ENCODE data around the gene ABHD14A.

ABHD14A gene

GRCh38 chr3:51941798-51942602, 32.9 kb upstream of the ABHD14A start, which contains the start of the genes PARP3 and RRP9:
Gene PARP3, plus strand, starts transcription at chr3:51942363. Its CDS starts 993 bp downstream, at chr3:51943356.
Gene RRP9, minus strand, starts transcription at chr3:51941904. Its CDS starts 37 bp downstream, at chr3:51941867.
- peak; percentile 100 for DNase-seq

DNA sequence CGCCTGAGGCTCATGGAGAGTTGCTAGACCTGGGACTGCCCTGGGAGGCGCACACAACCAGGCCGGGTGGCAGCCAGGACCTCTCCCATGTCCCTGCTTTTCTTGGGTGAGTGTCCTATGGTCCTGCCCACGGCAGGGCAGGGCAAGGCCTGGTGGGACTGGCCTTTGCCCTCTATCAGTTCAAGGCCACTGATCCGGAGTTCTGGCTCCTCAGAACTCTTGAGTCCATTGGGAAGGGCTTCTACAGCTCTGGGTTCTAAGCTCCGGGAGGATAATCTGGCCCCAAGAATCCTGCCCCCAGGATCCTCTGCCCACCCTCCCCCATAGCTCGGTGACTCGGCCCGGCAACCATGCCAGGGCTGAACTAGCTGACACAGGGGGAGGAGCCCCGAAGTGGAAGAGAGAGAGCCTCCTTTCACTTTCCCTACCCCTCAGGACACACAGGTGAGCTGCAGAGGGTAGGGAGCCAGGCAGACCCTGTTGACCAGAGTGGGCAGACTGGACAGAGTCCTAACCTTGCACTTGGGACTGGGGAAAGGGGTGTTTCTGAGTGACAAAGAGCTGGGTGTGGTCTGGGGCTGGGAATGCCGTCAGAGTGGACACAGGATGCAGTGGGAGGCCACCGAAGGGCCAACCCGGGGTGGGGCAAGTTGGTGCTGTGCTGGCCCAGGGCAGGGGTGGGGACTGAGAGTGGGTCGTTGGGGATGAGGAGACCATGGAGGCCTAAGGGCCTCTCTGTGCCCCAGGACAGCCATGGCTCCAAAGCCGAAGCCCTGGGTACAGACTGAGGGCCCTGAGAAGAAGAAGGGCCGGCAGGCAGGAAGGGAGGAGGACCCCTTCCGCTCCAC, 32.0 kb upstream of the ABHD14A start:
- DNase-seq = peak; percentile 31 to 37

DNA sequence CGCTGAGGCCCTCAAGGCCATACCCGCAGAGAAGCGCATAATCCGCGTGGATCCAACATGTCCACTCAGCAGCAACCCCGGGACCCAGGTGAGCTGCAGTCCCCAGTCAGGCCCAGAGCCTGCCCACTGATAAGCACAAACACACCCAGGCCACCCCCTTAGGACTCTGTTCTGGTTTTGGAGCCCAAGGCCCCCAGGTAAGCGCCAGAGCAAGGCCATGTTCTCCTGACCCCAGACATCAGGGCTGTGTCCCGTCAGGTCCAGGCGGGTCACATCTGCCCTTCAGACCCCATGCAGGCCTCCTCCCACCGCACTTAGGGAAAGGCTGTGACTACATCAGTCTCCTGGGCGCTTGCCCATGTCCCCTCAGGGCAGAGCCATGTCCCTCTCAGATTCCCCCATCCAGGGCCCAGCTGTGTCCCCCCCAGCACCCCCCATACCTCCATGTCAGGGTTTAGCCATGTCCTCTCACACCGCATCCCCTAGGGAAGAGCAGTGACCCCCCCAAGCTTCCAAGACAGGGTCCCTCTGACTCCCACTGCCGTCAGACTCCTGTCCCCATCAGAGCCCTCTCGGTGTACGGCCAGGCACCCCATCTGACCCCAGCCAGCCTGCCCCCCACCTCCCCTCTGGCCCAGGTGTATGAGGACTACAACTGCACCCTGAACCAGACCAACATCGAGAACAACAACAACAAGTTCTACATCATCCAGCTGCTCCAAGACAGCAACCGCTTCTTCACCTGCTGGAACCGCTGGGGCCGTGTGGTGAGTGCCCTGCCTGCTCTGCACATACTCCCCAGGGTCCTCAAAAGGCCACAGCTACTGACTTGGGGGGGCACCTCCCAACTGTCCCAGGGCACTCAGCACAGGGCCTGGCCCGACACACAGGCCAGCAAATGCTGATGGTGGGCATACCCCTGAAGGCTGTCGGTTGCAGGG, 31.1 kb upstream of the ABHD14A start:
- DNase-seq = no peak

GRCh38 chr3:51944451-51945021, 30.3 kb upstream of the ABHD14A start:
- DNase-seq = no peak

GRCh38 chr3:51945031-51945840, 29.6 kb upstream of the ABHD14A start:
- no peak for DNase-seq

GRCh38 chr3:51945926-51946705, 28.7 kb upstream of the ABHD14A start:
- DNase-seq = no peak

GRCh38 chr3:51946796-51947195, 28.1 kb upstream of the ABHD14A start:
- no peak for DNase-seq

- no peak for DNase-seq
Measured at GRCh38 chr3:51947215-51947900, 27.5 kb upstream of the ABHD14A start.

DNA sequence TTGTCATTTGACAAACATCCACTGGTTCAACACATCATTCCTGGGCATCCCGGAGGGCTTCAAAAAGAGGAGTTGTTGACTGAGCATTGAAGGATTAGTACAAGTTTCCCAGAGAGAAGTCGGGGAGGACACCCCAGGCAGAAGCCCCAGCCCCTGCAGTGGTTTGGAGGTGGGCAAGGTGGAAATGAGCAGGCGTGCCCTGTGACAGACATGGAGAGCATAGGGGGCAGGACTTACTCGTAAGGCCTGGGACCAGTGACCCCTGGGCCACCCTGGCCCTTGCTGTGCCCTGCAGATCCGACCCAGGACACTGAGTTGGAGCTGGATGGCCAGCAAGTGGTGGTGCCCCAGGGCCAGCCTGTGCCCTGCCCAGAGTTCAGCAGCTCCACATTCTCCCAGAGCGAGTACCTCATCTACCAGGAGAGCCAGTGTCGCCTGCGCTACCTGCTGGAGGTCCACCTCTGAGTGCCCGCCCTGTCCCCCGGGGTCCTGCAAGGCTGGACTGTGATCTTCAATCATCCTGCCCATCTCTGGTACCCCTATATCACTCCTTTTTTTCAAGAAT, 26.8 kb upstream of the ABHD14A start:
- no peak for DNase-seq

DNA sequence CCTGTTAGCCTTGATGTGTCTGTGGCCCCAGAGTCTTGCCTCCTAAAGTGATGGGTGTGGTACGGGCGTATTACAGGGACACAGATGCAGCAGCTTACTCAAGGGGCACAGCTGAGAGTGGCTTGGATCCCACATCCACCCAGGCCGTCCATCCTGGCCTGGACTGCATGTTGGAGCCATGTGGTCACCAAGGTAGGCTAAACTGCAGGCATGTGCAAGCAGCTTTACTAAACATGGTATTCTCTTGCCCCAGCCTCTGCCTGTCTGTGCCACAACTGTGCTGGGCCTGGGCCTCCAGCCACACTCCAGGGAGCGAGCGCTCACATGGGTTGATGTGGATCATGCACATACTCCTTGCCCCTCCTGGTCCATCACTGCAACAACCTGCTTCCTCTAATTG, 25.7 kb upstream of the ABHD14A start:
- no peak for DNase-seq

GRCh38 chr3:51950899-51951298, 24.0 kb upstream of the ABHD14A start:
- DNase-seq = no peak

- DNase-seq = peak; percentile 78 to 80
Measured at GRCh38 chr3:51953445-51953844, 21.4 kb upstream of the ABHD14A start.

DNA sequence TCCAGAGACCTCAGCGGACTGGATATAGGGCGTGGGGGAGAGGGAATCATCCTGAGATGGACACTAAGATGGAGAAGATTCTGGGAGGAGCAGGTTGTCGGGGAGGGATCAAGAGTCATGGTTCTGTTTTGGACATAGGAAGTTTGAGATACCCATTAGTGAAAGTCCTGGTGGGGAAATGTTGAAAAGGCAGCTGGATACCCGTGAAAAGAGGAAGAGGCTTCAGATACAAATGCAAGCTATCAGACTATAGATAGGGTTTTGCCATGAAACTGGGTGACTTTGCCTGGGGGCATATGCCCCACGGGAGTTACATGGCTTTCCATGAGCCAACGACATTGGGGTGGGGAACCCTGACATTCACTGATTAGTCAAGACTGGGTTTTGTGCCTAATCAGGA, 20.8 kb upstream of the ABHD14A start:
- DNase-seq = peak; percentile 82 to 86

DNA sequence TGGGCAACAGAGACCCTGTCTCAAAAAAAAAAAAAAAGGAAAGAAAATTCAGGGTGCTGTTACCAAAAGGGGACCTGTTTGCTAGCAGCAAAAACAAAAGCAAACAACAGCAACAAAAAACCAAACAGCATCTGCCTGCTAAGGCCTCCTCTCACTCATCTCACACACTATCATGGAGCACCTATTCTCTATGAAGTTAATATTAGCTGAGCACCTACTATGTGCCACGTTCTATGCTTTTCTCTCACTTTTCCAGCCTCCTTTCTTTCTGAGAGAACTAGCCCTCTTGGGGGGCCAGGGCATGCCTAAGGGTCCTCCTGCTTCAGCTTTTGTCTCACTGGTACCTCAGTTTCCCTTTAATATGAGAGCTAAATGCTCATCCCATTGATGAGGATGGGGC, 20.2 kb upstream of the ABHD14A start:
- no peak for DNase-seq

GRCh38 chr3:51955175-51955892, 19.5 kb upstream of the ABHD14A start, which contains the start of gene GPR62:
Gene GPR62, plus strand, starts transcription at chr3:51955381. Its CDS starts 272 bp downstream, at chr3:51955653.
- DNase-seq = no peak

DNA sequence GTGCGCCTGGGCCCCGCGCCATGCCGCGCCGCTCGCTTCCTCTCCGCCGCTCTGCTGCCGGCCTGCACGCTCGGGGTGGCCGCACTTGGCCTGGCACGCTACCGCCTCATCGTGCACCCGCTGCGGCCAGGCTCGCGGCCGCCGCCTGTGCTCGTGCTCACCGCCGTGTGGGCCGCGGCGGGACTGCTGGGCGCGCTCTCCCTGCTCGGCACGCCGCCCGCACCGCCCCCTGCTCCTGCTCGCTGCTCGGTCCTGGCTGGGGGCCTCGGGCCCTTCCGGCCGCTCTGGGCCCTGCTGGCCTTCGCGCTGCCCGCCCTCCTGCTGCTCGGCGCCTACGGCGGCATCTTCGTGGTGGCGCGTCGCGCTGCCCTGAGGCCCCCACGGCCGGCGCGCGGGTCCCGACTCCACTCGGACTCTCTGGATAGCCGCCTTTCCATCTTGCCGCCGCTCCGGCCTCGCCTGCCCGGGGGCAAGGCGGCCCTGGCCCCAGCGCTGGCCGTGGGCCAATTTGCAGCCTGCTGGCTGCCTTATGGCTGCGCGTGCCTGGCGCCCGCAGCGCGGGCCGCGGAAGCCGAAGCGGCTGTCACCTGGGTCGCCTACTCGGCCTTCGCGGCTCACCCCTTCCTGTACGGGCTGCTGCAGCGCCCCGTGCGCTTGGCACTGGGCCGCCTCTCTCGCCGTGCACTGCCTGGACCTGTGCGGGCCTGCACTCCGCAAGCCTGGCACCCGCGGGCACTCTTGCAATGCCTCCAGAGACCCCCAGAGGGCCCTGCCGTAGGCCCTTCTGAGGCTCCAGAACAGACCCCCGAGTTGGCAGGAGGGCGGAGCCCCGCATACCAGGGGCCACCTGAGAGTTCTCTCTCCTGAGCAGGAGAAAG, 18.7 kb upstream of the ABHD14A start:
- no peak for DNase-seq

DNA sequence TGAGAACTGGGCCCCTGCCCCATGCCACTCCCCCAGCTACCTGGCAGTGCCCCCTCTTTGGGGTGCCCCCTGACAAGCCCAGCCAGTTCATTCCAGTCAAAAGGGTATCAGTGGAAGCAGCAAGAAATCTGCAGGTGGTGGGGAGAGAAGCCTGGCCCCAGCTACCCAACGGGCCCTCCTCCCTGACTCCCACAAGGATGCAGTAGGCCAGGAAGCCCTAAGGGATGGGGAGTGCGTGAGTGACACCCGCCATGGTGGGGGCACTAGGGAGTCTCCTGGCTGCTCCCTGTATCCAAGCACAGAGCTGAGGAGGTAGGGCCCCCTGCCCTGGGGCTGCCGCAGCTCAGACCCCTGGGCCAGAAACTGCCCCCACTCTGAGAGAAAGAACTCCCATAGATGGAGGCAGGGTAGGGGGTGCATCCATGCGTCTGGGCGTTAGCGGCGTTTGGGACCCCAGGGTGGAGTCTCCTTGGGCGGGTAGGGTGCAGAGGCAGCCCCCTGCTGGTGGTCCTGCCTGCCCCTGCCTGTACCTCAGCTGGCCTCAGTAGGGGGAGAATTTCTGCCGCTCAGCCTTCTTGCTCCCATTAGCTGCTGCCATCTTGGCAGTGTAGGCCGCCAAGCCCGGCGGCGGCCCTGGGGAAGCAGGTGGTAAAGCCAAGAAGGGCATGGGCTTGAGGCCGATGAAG, 17.2 kb upstream of the ABHD14A start:
- no peak for DNase-seq
